WTC11 (cell line): ENCODE measurements around the gene SLIT1. TPM values are rescaled to one million over a fixed set of nuclear protein-coding genes. Genes with fewer than 3 reads are reported as not detected.

Experiments used
- ATAC-seq: fragments of 200-7000 bp; cut with Tn5 transposase; 2 replicates; pipeline ENCODE4 v1.10.0; 2021; ENCODE audit warnings: mild to moderate bottlenecking, moderate library complexity
- CTCF ChIA-PET: fragments of 300-600 bp; sonication (Branson Sonifier 250); formaldehyde crosslinking; loops from one replicate; lab custom pipeline; 2021; ENCODE audit warnings: antibody characterized with exemption; lab: Charles Lee
- POLR2A ChIA-PET: fragments of 350-600 bp; sonication (Branson Sonifier 250); formaldehyde crosslinking; loops from one replicate; lab custom pipeline; 2021; ENCODE audit warnings: antibody characterized with exemption; lab: Charles Lee
- DNase-seq: peaks from one replicate; pipeline ENCODE4 v3.0.0; 2021; ENCODE audit warnings: low spot score
- H3K27ac Mint-ChIP-seq: 2 replicates; pipeline ENCODE4 v1.8.0; 2021; ENCODE audit warnings: mixed read lengths
- H3K27me3 Mint-ChIP-seq: 2 replicates; pipeline ENCODE4 v1.8.0; 2021; ENCODE audit warnings: low read depth, mild to moderate bottlenecking, moderate library complexity, mixed read lengths
- H3K36me3 Mint-ChIP-seq: 2 replicates; pipeline ENCODE4 v1.8.0; 2021; ENCODE audit warnings: mixed read lengths
- H3K4me1 Mint-ChIP-seq: 2 replicates; pipeline ENCODE4 v1.8.0; 2022; ENCODE audit warnings: mixed read lengths
- H3K4me3 Mint-ChIP-seq: 2 replicates; pipeline ENCODE4 v1.8.0; 2021; ENCODE audit warnings: mild to moderate bottlenecking, moderate library complexity, mixed read lengths
- H3K9me3 Mint-ChIP-seq: 2 replicates; pipeline ENCODE4 v1.8.0; 2021; ENCODE audit warnings: mixed read lengths
- ATF2 ChIP-seq: sonication (generic); formaldehyde crosslinking; IDR thresholded peaks from 2 replicates; pipeline ENCODE4 v1.8.1; 2022; ENCODE audit warnings: low read depth, missing genetic modification reagents, borderline replicate concordance
- E2F5 ChIP-seq: sonication (generic); formaldehyde crosslinking; IDR thresholded peaks from 2 replicates; pipeline ENCODE4 v1.8.1; 2022; ENCODE audit warnings: mild to moderate bottlenecking, moderate library complexity, missing genetic modification reagents
- FOXJ3 ChIP-seq: sonication (generic); formaldehyde crosslinking; IDR thresholded peaks from 2 replicates; pipeline ENCODE4 v1.9.0; 2021; ENCODE audit warnings: missing genetic modification reagents, mild to moderate bottlenecking, borderline replicate concordance
- GRHL2 ChIP-seq: fragments of 250-450 bp; sonication (Bioruptor Pico); IDR thresholded peaks from 2 replicates; pipeline ENCODE4 v1.8.0; 2022; ENCODE audit warnings: mild to moderate bottlenecking, moderate library complexity; ENCODE audit not compliant: insufficient replicate concordance, severe bottlenecking
- HMGA2 ChIP-seq: fragments of 250-450 bp; sonication (Bioruptor Pico); IDR thresholded peaks from 2 replicates; pipeline ENCODE4 v1.4.0; 2021; ENCODE audit warnings: mild to moderate bottlenecking, moderate library complexity
- MAX ChIP-seq: sonication (generic); formaldehyde crosslinking; IDR thresholded peaks from 2 replicates; pipeline ENCODE4 v1.8.0; 2022; ENCODE audit warnings: mild to moderate bottlenecking, missing genetic modification reagents
- NR2C2 ChIP-seq: sonication (generic); formaldehyde crosslinking; IDR thresholded peaks from 2 replicates; pipeline ENCODE4 v1.8.0; 2022; ENCODE audit warnings: mild to moderate bottlenecking, missing genetic modification reagents
- PREB ChIP-seq: sonication (generic); formaldehyde crosslinking; IDR thresholded peaks from 2 replicates; pipeline ENCODE4 v1.8.1; 2022; ENCODE audit warnings: mild to moderate bottlenecking, missing genetic modification reagents, moderate library complexity, borderline replicate concordance
- PRRX2 ChIP-seq: fragments of 250-450 bp; sonication (Bioruptor Pico); IDR thresholded peaks from 2 replicates; pipeline ENCODE4 v1.8.0; 2021; ENCODE audit warnings: mild to moderate bottlenecking
- SMAD3 ChIP-seq: sonication (generic); formaldehyde crosslinking; IDR thresholded peaks from 2 replicates; pipeline ENCODE4 v1.8.0; 2022; ENCODE audit warnings: missing genetic modification reagents, mild to moderate bottlenecking, borderline replicate concordance
- SOX15 ChIP-seq: fragments of 250-450 bp; sonication (Bioruptor Pico); IDR thresholded peaks from 2 replicates; pipeline ENCODE4 v1.9.0; 2021; ENCODE audit warnings: mild to moderate bottlenecking
- ZNF532 ChIP-seq: fragments of 250-450 bp; sonication (Bioruptor Pico); IDR thresholded peaks from 2 replicates; pipeline ENCODE4 v1.9.0; 2021; ENCODE audit warnings: mild to moderate bottlenecking, borderline replicate concordance
- total RNA-seq: library from RNA; stranded (reverse); gene quantifications from 3 replicates; pipeline ENCODE4 v1.2.3, GENCODE V29; 2021
- TF ChIP-seq, protein P1 (sequence below): fragments of 250-450 bp; sonication (Bioruptor Pico); conservative IDR thresholded peaks from 2 replicates; pipeline ENCODE4 v1.9.0; 2021; ENCODE audit warnings: mild to moderate bottlenecking
- TF ChIP-seq, protein P2 (sequence below): sonication (generic); formaldehyde crosslinking; IDR thresholded peaks from 2 replicates; pipeline ENCODE4 v1.8.0; 2023; ENCODE audit warnings: missing genetic modification reagents, mild to moderate bottlenecking, borderline replicate concordance

Gene SLIT1
- total RNA-seq, 1 experiment from 2014 or later: 1.6 TPM

DNA sequence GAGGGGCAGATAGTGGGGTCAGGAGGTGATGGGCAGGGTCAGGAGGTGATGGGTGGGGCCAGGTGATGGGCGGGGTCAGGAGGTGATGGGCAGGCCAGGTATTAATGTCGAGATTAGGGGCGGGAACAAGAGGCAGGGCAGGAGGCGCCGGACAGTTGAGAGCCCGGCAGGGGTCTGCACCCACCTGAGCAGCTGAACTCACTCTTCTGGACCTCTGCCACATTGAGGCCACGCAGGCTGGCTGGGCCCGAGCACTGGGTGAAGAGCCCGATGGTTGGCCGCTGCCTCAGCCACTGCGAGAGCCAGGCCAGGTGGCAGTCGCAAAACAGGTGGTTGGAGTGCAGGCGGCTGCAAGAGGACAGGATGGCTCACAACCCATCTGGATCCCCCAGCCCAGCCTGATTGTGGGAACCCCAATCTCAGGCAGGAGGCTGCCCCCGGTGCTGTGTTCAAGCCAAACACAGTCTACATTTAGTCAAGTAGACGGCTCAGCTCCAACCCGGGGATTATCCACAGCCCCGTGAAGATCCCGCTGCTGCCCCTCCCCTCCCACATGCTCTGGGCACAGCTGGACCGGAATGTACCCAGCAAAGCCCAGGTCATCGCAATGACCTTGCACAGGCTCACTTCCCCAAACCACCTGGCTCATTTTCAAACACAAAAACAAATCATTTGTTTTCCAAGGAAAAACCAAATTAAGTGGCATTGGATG is 122.3 kb downstream of the SLIT1 start (continued):
- TF ChIP-seq ATF2 (CRISPR knock-in tag) (no peak), E2F5 (CRISPR knock-in tag) (no peak)

GRCh38 chr10:97062456-97062855 is 123.3 kb downstream of the SLIT1 start:
- no peaks in the 10 kb centered on the region for H3K27me3 Mint-ChIP-seq
- CTCF ChIA-PET: no interaction called here
- no peaks in the 10 kb centered on the region for H3K9me3 Mint-ChIP-seq
- no peak for ATAC-seq
- H3K4me1 Mint-ChIP-seq: peaks cover 13% of the 10 kb centered on the region
- H3K36me3 Mint-ChIP-seq: no peaks in the 10 kb centered on the region
- H3K27ac Mint-ChIP-seq: no peak overlapping the region
- no peak for DNase-seq
- POLR2A ChIA-PET: no interaction called here
- H3K4me3 Mint-ChIP-seq: no peak overlapping the region
- no peak for TF ChIP-seq ZNF532
- no peak for TF ChIP-seq HMGA2 (CRISPR knock-in tag)

- no peak for ATAC-seq
- Mint-ChIP-seq H3K9me3 (no peaks in the 10 kb centered on the region), H3K4me3 (no peak overlapping the region), H3K27me3 (no peaks in the 10 kb centered on the region), H3K27ac (no peak overlapping the region)
- POLR2A ChIA-PET: no interaction called here
- TF ChIP-seq, protein P1, sequence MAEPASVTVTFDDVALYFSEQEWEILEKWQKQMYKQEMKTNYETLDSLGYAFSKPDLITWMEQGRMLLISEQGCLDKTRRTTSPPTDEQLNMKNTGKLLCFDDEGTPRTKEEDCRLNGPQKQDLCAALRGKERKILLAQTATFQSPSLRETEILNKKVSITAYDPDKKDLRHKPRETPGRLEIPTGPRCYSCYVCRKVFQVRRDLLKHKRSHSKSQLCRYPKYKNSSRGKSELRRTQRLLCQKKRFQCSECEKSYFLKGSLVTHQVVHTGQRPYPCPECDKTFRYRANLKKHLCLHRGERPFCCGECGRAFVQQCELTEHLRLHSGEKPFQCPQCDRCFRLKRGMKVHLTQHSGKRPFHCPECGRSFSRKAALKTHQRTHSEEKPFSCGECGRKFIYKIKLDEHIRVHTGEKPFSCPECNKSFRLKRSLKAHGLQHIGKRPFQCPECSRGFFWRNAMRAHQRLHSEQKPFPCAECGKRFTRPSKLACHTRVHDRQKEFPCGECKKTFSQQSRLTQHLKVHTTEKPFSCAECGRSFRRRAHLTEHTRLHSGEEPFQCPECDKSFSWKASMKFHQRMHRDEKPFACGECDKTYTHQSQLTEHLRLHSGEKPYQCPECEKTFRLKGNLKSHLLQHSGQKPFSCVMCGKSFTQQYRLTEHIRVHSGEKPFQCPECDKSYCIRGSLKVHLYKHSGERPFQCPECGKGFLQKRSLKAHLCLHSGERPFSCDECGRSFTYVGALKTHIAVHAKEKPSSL: no peak
- TF ChIP-seq SOX15 (CRISPR knock-in tag): no peak
- TF ChIP-seq, all 79 proteins: peak for 0
- Mint-ChIP-seq H3K36me3 (no peaks in the 10 kb centered on the region), H3K4me1 (peaks cover 13% of the 10 kb centered on the region)
- DNase-seq: no peak
- CTCF ChIA-PET: no interaction called here
These were observed 123.7 kb downstream of the SLIT1 start for GRCh38 chr10:97062046-97062445.

DNA sequence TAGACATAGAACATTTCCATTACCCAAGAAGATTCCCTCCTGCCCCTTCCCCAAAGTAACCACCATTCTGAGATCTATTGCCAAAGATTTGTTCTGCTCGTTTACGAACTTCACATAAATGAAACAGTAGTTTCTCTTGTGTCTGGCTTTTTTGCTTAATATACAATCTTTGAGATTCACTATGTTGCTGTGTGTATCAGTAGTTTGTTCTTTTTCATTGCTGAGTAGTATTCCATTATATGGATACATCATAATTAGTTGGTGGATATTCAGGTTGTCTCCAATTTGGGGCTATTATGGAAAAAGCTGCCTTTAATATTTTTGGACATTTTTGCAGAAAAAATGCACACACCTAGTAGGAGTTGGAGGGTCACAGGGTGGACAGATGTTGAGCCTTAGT is 124.3 kb downstream of the SLIT1 start:
- Mint-ChIP-seq H3K4me3 (no peak overlapping the region), H3K4me1 (peaks cover 10% of the 10 kb centered on the region), H3K9me3 (no peaks in the 10 kb centered on the region), H3K27ac (no peak overlapping the region), H3K27me3 (no peaks in the 10 kb centered on the region), H3K36me3 (no peaks in the 10 kb centered on the region)
- ChIA-PET CTCF (interaction anchor here (1.1 to 5.4 kb wide), 3 partner anchors 11 to 148 kb away, joined by 3 to 59 read pairs (median 23); no protein-coding TSS in a partner anchor), POLR2A (no interaction called here)
- DNase-seq (no peak), ATAC-seq (no peak)
- TF ChIP-seq, protein P2, sequence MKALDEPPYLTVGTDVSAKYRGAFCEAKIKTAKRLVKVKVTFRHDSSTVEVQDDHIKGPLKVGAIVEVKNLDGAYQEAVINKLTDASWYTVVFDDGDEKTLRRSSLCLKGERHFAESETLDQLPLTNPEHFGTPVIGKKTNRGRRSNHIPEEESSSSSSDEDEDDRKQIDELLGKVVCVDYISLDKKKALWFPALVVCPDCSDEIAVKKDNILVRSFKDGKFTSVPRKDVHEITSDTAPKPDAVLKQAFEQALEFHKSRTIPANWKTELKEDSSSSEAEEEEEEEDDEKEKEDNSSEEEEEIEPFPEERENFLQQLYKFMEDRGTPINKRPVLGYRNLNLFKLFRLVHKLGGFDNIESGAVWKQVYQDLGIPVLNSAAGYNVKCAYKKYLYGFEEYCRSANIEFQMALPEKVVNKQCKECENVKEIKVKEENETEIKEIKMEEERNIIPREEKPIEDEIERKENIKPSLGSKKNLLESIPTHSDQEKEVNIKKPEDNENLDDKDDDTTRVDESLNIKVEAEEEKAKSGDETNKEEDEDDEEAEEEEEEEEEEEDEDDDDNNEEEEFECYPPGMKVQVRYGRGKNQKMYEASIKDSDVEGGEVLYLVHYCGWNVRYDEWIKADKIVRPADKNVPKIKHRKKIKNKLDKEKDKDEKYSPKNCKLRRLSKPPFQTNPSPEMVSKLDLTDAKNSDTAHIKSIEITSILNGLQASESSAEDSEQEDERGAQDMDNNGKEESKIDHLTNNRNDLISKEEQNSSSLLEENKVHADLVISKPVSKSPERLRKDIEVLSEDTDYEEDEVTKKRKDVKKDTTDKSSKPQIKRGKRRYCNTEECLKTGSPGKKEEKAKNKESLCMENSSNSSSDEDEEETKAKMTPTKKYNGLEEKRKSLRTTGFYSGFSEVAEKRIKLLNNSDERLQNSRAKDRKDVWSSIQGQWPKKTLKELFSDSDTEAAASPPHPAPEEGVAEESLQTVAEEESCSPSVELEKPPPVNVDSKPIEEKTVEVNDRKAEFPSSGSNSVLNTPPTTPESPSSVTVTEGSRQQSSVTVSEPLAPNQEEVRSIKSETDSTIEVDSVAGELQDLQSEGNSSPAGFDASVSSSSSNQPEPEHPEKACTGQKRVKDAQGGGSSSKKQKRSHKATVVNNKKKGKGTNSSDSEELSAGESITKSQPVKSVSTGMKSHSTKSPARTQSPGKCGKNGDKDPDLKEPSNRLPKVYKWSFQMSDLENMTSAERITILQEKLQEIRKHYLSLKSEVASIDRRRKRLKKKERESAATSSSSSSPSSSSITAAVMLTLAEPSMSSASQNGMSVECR (CRISPR knock-in tag): no peak
- TF ChIP-seq PREB (CRISPR knock-in tag) (no peak), FOXJ3 (CRISPR knock-in tag) (no peak), SMAD3 (CRISPR knock-in tag) (no peak), GRHL2 (CRISPR knock-in tag) (no peak), MAX (CRISPR knock-in tag) (no peak), NR2C2 (CRISPR knock-in tag) (no peak), PRRX2 (CRISPR knock-in tag) (no peak)
